ENCODE results near the gene MRPL49. TPM values are rescaled to one million over a fixed set of nuclear protein-coding genes. Genes with fewer than 3 reads are reported as not detected.
"Not testable (repeated sequence)": the region's sequence is repeated elsewhere in the genome, so short reads cannot be mapped to it uniquely, and the experiment has no call there.

Gene MRPL49
- total RNA-seq, 1 donor from 2014 or later: 28.5 TPM

- intact Hi-C loops (cut with DNase I): loop anchor here (5.0 kb wide), 1 partner anchor 52 kb away; the partner anchor contains the start of gene CAPN1
- no peak for DNase-seq (ENCODE audit: low spot score)
Observed at GRCh38 chr11:65129649-65130441, 7.7 kb downstream of the MRPL49 start.

GRCh38 chr11:65130631-65131416 is 8.7 kb downstream of the MRPL49 start:
- no peak for DNase-seq (ENCODE audit: low spot score)
- intact Hi-C loops (cut with DNase I): loop anchor here (5.0 kb wide), 1 partner anchor 51 kb away; the partner anchor contains the start of gene CAPN1

DNA sequence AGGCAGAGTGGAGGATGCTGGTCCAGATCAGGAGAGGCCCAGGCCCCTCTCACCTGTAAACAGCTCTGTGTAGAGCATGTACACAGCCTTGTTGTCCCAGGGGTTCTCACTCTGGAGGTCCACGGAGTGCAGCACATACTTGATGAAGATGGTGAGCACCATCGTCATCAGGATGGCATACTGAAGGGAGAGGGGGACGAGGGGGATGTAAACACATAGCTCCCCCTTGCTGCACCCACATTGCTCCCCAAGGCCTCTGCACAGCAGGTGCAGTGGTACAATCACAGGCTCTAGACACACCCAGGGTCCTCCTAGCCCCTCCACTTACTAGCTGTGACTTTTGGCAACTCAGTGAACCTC is 9.3 kb downstream of the MRPL49 start:
- intact Hi-C loops (cut with DNase I): loop anchor here (5.0 kb wide), 1 partner anchor 51 kb away; the partner anchor contains the start of gene CAPN1
- no peak for DNase-seq (ENCODE audit: low spot score)

DNA sequence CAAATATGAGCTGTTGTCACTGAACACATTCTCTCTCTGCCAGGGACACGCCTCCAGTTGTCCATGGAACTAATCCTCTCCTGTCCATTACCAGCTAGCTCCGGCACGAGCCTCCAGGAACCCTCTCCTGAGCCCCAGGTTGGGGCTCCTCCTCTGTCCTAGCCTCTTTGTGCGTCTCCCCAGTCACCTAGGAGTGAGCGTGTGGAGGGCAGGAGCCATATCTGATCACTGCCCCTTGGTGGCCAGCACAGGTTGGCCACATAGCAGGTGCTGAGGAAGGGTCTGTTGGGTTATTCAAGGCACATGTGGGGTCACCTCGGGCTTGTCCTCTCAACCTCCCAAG is 9.7 kb downstream of the MRPL49 start:
- intact Hi-C loops (cut with DNase I): loop anchor here (5.0 kb wide), 1 partner anchor 50 kb away; the partner anchor contains the start of gene CAPN1
- no peak for DNase-seq (ENCODE audit: low spot score)

DNA sequence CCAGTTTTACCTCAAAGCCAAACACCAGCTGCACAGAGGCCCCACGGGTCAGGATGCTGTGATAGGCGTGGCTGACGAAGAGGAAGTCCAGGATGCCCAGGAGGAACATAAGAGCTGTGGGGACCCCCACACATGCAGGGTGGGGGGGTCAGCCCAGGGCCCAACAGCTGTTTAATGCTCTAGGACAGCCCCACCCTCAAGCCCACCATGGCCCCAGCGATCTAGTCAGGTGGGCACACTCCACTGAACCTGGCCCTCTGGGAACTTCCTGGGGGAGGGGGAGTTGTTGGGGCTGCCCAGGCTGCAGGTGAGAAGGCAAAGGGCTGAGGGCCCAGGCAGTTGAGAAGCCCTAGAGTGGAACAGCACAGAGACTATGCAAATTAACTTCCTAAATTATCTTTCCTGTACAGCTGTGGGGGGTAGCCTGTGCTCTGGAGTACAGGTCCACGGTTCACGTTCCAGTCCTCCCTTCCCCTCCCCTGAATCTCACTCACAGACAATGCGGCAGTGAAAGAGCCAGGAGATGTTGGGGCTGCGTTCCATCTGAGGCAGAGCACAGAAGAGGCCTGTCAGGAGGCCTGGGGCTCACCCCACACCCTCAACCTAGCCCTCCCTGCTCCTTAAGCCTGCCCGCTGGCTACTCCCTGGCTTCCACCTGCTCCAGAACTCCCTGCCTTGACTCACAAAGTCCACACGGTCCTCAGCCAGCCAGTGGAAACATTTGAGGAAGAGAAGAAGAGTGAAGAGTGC is 10.3 kb downstream of the MRPL49 start:
- no peak for DNase-seq (ENCODE audit: low spot score)
- intact Hi-C loops (cut with DNase I): loop anchor here (5.0 kb wide), 1 partner anchor 50 kb away; the partner anchor contains the start of gene CAPN1

- intact Hi-C loops (cut with DNase I): loop anchor here (5.0 kb wide), 1 partner anchor 49 kb away; the partner anchor contains the start of gene CAPN1
- DNase-seq (ENCODE audit: low spot score): peak; percentile 87
Observed at GRCh38 chr11:65132988-65133700, 11.0 kb downstream of the MRPL49 start.

- intact Hi-C loops (cut with DNase I): loop anchor here (5.0 kb wide), 1 partner anchor 49 kb away; the partner anchor contains the start of gene CAPN1
- no peak for DNase-seq (ENCODE audit: low spot score)
Observed at GRCh38 chr11:65133724-65134123, 11.6 kb downstream of the MRPL49 start.

- intact Hi-C loops (cut with DNase I): loop anchor here (5.0 kb wide), 1 partner anchor 48 kb away; the partner anchor contains the start of gene CAPN1
- peak; percentile 95 for DNase-seq (ENCODE audit: low spot score)
Observed at GRCh38 chr11:65134240-65134951, 12.3 kb downstream of the MRPL49 start, which contains the start of gene SYVN1. Gene SYVN1 (minus strand): TSS chr11:65134519. CDS start chr11:65133601, 918 bp downstream.

DNA sequence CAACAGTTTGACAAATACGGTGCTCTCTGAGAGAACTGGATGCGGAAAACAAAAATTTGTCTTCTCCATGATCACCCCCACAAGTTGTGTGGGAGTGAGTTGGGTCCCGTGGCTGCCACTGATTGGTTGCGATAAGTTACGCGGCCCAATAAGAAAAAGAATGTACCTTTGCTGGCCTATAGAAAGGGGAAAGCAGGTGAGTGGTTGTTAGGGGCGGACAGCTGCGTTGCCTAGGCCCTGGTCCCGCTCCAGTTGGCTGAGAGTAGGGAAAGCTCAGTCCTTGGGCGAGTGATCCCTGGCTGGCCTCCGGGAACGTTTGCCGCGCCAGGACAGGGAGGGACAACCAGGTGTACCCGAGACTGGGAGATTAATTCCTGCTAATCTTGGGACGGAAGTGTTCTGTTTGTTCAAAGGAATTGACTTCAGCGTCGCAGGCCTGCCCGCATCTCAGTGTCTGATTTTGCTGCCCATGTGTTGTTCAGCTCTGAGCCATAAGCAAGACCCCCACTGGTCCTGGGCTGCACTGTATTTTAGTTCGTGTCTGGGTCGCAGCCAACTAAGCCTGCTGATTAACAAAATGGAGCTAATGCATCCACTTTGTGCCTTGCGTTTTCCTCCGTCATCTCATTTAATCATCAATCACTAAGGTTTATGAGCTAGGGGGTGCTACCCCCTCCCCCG is 13.0 kb downstream of the MRPL49 start:
- intact Hi-C loops (cut with DNase I): loop anchor here (5.0 kb wide), 1 partner anchor 47 kb away; the partner anchor contains the start of gene CAPN1
- peak; percentile 93 for DNase-seq (ENCODE audit: low spot score)

GRCh38 chr11:65135633-65136145 is 13.6 kb downstream of the MRPL49 start:
- intact Hi-C loops (cut with DNase I): no loop called here
- DNase-seq (ENCODE audit: low spot score): no peak

GRCh38 chr11:65136515-65137096 is 14.5 kb downstream of the MRPL49 start:
- DNase-seq (ENCODE audit: low spot score): no peak
- intact Hi-C loops (cut with DNase I): no loop called here

GRCh38 chr11:65141896-65142494 is 19.9 kb downstream of the MRPL49 start:
- intact Hi-C loops (cut with DNase I): no loop called here
- DNase-seq (ENCODE audit: low spot score): no peak

- intact Hi-C loops (cut with DNase I): no loop called here
Observed at GRCh38 chr11:65147352-65148075, 25.4 kb downstream of the MRPL49 start.

DNA sequence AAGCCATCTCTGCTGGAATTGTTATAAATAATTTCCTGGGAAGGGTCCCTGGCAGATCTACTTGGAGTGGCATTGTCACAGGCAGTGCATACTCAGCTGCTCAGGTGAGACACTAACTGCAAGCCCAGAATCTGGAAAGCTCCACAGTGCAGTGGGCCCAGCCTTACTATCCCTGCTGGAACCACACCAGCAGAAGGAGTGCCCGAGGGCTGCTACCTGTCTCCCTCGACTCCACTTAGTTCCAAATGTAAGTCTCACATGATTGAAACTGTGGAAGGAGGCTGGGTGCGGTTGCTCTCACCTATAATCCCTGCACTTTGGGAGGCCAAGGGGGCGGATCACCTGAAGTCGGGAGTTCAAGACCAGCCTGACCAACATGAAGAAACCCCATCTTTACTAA is 26.5 kb downstream of the MRPL49 start:
- no peak for DNase-seq (ENCODE audit: low spot score)
- intact Hi-C loops (cut with DNase I): no loop called here

More at GRCh38 chr11:65147352-65148075, 25.4 kb downstream of the MRPL49 start:
- no peak for DNase-seq (ENCODE audit: low spot score)

DNA sequence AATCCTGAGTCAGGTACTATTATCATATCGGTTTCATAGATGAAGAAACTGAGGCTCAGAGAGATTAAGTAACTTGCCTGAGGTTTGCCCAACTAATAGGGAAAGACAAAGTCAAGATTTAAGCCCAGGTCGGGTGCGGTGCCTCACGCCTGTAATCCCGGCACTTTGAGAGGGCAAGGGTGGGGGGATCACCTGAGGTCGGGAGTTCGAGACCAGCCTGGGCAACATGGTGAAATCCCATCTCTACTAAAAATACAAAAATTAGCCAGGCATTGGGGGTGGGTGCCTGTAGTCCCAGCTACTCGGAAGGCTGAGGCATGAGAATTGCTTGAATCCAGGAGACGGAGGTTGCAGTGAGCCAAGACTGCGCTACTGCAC is 28.0 kb downstream of the MRPL49 start:
- DNase-seq (ENCODE audit: low spot score); intact Hi-C loops (cut with DNase I): not testable (repeated sequence)

Measured in cardiac septum (tissue), 1 donor.